GF-D8 (cell line): ENCODE results near the gene GLIS1.

Experiments
- DNase-seq: peaks from one replicate; lab custom pipeline; 2025; lab: John Stamatoyannopoulos, UW

The GLIS1 gene

GRCh38 chr1:53548031-53548491 lies 190.9 kb downstream of the GLIS1 start:
- no peak for DNase-seq

- no peak for DNase-seq
Measured at GRCh38 chr1:53547231-53547790, 191.7 kb downstream of the GLIS1 start.

- no peak for DNase-seq
Measured at GRCh38 chr1:53546409-53547155, 192.4 kb downstream of the GLIS1 start.

GRCh38 chr1:53545663-53546408 lies 193.1 kb downstream of the GLIS1 start:
- DNase-seq = no peak

- DNase-seq = no peak
Measured at GRCh38 chr1:53544728-53545515, 194.0 kb downstream of the GLIS1 start.

GRCh38 chr1:53543778-53544695 lies 194.9 kb downstream of the GLIS1 start:
- no peak for DNase-seq

- no peak for DNase-seq
Measured at GRCh38 chr1:53543130-53543777, 195.7 kb downstream of the GLIS1 start.

- no peak for DNase-seq
Measured at GRCh38 chr1:53542551-53542950, 196.4 kb downstream of the GLIS1 start.

- DNase-seq = no peak
Measured at GRCh38 chr1:53541761-53542550, 197.0 kb downstream of the GLIS1 start.

- no peak for DNase-seq
Measured at GRCh38 chr1:53541263-53541625, 197.7 kb downstream of the GLIS1 start.

GRCh38 chr1:53540604-53541262 lies 198.2 kb downstream of the GLIS1 start:
- DNase-seq = no peak

GRCh38 chr1:53539711-53540603 lies 199.0 kb downstream of the GLIS1 start:
- DNase-seq = no peak

GRCh38 chr1:53539226-53539625 lies 199.7 kb downstream of the GLIS1 start:
- DNase-seq = no peak

- DNase-seq = no peak
Measured at GRCh38 chr1:53536606-53537005, 202.4 kb downstream of the GLIS1 start.

- no peak for DNase-seq
Measured at GRCh38 chr1:53535846-53536245, 203.1 kb downstream of the GLIS1 start.

GRCh38 chr1:53535226-53535625 lies 203.7 kb downstream of the GLIS1 start:
- no peak for DNase-seq

- DNase-seq = no peak
Measured at GRCh38 chr1:53532912-53533311, 206.1 kb downstream of the GLIS1 start.

- no peak for DNase-seq
Measured at GRCh38 chr1:53532377-53532776, 206.6 kb downstream of the GLIS1 start.
